Mesothelial cell of epicardium (in vitro differentiated cells): Measurements from ENCODE around the gene OR4D10. TPM values are rescaled to one million over a fixed set of nuclear protein-coding genes. Genes with fewer than 3 reads are reported as not detected.
"Not testable (repeated sequence)": the region's sequence is repeated elsewhere in the genome, so short reads cannot be mapped to it uniquely, and the experiment has no call there.

ENCODE experiments used
- DNase-seq, 2 experiments: peaks; one replicate each; pipeline ENCODE4 v3.0.0; 2021; ENCODE audit warnings: low spot score in 2 of 2; ENCODE audit not compliant: unreplicated experiment in 2 of 2
- H3K27ac Mint-ChIP-seq: 2 replicates; pipeline ENCODE4 v1.8.0; 2021; ENCODE audit warnings: mixed read lengths
- H3K27me3 Mint-ChIP-seq: 2 replicates; pipeline ENCODE4 v1.8.0; 2021; ENCODE audit warnings: low read depth, mixed read lengths
- H3K36me3 Mint-ChIP-seq: 2 replicates; pipeline ENCODE4 v1.8.0; 2021; ENCODE audit warnings: mixed read lengths
- H3K4me1 Mint-ChIP-seq: 2 replicates; pipeline ENCODE4 v1.8.0; 2021; ENCODE audit warnings: mixed read lengths
- H3K4me3 Mint-ChIP-seq: 2 replicates; pipeline ENCODE4 v1.8.0; 2021; ENCODE audit warnings: mild to moderate bottlenecking, moderate library complexity, mixed read lengths
- H3K9me3 Mint-ChIP-seq: 2 replicates; pipeline ENCODE4 v1.8.0; 2021; ENCODE audit warnings: mixed read lengths
- CTCF ChIP-seq: fragments of 200-600 bp; sonication (generic); IDR thresholded peaks from one replicate; pipeline ENCODE4 v1.5.0; 2021; ENCODE audit warnings: antibody characterized with exemption; ENCODE audit not compliant: unreplicated experiment
- total RNA-seq: library from RNA; stranded (reverse); gene quantifications from 3 replicates; pipeline ENCODE4 v1.2.1, GENCODE V29; 2021

OR4D10 gene
- total RNA-seq, 1 donor from 2014 or later: not detected

GRCh38 chr11:59503276-59503675 is 30.2 kb downstream of the OR4D10 start, which contains the start of gene OR4D11:
OR4D11 (plus strand) TSS chr11:59503576; CDS start chr11:59503576, 0 bp downstream.
- no peak for DNase-seq
- peaks cover 2% of the 10 kb centered on the region for H3K9me3 Mint-ChIP-seq
- H3K27me3 Mint-ChIP-seq: peaks cover 15% of the 10 kb centered on the region
- H3K4me3 Mint-ChIP-seq: no peak within 1 kb of the TSS
- H3K36me3 Mint-ChIP-seq: no peaks in the 10 kb centered on the region
- no peak within 1 kb of the TSS for H3K27ac Mint-ChIP-seq
- no peak for TF ChIP-seq CTCF
- H3K4me1 Mint-ChIP-seq: no peaks in the 10 kb centered on the region

GRCh38 chr11:59510941-59511589 is 38.0 kb downstream of the OR4D10 start, which contains the start of gene OR4D9:
OR4D9 (plus strand) TSS chr11:59511539; CDS start chr11:59514913, 3,374 bp downstream.
- H3K4me1 Mint-ChIP-seq: no peaks in the 10 kb centered on the region
- TF ChIP-seq CTCF: no peak
- H3K4me3 Mint-ChIP-seq: no peak within 1 kb of the TSS
- H3K27me3 Mint-ChIP-seq: peaks cover 31% of the 10 kb centered on the region
- no peak within 1 kb of the TSS for H3K27ac Mint-ChIP-seq
- no peaks in the 10 kb centered on the region for H3K9me3 Mint-ChIP-seq
- no peaks in the 10 kb centered on the region for H3K36me3 Mint-ChIP-seq
- DNase-seq: no peak

DNA sequence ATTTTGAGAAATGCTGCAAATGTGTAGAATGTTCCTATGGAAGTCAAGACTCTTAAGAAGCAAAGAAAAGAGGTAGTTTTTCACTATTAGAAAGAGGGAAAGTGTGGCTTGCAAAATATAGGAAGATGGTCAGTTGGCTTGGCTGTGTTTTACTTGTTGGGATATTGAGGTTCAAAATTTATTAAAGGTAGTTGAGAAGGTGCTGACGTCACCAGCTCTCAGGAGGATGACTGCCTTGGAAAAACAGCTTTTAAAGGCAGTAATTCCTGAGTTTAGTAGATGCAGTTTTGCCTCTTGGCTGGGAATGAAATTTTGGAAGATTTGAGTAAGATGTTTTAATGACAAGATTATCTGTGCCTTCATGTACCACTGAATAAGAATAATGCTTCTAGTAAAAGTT is 38.6 kb downstream of the OR4D10 start:
- TF ChIP-seq CTCF: no peak
- no peak overlapping the region for H3K4me3 Mint-ChIP-seq
- peaks cover 31% of the 10 kb centered on the region for H3K27me3 Mint-ChIP-seq
- H3K9me3 Mint-ChIP-seq: no peaks in the 10 kb centered on the region
- no peak for DNase-seq
- no peaks in the 10 kb centered on the region for H3K36me3 Mint-ChIP-seq
- no peak overlapping the region for H3K27ac Mint-ChIP-seq
- no peaks in the 10 kb centered on the region for H3K4me1 Mint-ChIP-seq

GRCh38 chr11:59520139-59520538 is 47.0 kb downstream of the OR4D10 start:
- not testable (repeated sequence) for DNase-seq, H3K4me1 Mint-ChIP-seq, H3K36me3 Mint-ChIP-seq, H3K27ac Mint-ChIP-seq, H3K9me3 Mint-ChIP-seq, H3K4me3 Mint-ChIP-seq
- H3K27me3 Mint-ChIP-seq: peaks cover 32% of the 10 kb centered on the region

GRCh38 chr11:59520741-59521140 is 47.6 kb downstream of the OR4D10 start:
- TF ChIP-seq CTCF: no peak
- Mint-ChIP-seq H3K9me3 (no peaks in the 10 kb centered on the region), H3K27me3 (peaks cover 28% of the 10 kb centered on the region), H3K4me3 (no peak overlapping the region), H3K27ac (no peak overlapping the region), H3K36me3 (no peaks in the 10 kb centered on the region), H3K4me1 (no peaks in the 10 kb centered on the region)
- no peak for DNase-seq

DNA sequence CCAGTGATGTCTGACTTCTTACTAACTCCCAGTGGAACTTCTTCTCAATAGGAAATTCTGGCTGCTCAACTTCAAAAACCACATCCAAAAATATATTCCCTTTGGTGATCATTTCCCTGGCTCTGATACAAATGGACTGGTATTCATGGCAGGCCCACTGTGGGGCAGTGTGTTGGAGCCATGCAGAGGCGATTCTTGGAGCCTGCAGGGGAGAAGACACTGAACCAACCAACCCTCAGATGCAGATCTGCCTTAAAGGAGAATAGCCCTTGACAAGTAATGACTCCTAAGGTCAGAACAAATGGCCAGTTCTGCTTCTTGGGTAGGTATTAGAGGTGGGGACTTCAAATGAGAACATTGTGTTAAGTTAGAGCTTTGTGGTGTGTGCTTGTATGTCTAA is 50.4 kb downstream of the OR4D10 start:
- H3K4me3 Mint-ChIP-seq: no peak overlapping the region
- TF ChIP-seq CTCF: no peak
- H3K36me3 Mint-ChIP-seq: no peaks in the 10 kb centered on the region
- H3K27me3 Mint-ChIP-seq: peaks cover 20% of the 10 kb centered on the region
- no peaks in the 10 kb centered on the region for H3K9me3 Mint-ChIP-seq
- H3K4me1 Mint-ChIP-seq: peaks cover 3% of the 10 kb centered on the region
- no peak overlapping the region for H3K27ac Mint-ChIP-seq
- DNase-seq: no peak
